NCI-H1694 treated with DMSO at 0.1 percent for 48 hours (cell line): ENCODE measurements around the gene TMEM176B.

Experiments used
- DNase-seq: peaks from one replicate; lab custom pipeline; 2025; lab: John Stamatoyannopoulos, UW

The TMEM176B gene

DNA sequence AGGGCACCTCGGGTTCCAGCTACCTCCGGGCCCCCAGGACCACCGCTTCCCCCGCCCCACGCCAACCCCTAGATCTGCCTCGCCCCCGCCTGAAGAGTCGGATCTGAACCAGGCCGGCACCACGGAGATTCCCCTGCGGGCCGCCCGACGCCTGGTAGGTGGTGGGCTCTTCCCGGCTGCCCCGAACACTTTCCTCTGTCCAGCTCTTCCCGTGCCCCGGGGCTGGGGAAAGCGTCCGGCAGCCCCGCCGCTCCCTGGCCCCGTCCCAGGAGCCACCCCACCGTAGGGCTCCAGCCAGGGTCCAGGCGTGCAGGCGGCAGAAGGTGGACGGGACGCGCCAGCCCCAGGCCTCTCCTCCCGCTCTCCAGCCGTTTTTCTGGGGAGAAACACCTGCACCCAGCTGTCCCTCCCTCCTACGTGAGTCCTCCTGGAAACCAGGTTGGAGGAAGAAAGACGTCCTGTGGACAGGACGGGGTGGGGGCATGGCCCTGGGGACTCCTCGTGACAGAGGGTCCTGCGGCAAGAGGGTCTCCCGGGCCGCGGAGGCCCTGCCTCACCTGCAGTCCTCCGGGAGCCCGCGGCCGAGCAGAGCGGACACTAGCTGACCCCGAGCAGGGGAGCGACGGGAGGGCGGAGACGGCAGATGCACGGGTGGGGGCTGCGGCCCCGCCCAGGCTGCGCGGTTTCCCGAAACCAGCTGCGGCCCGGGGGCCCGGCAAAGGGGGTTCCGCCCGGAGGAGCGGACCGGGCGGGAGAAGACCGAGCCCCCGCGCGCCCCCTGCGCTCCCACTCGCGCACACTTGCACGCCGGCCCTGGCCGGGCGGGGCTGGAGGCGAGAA, at the start of gene TMEM176B:
TMEM176B (minus strand) TSS at position 624 of the 840 bp plus-strand sequence. CDS start 3,795 bp downstream, outside the sequence.
- DNase-seq = no peak

- DNase-seq = no peak
These were observed 49.1 kb upstream of the TMEM176B start for GRCh38 chr7:150849204-150849775.

GRCh38 chr7:150848561-150849115, 48.5 kb upstream of the TMEM176B start:
- DNase-seq = no peak

GRCh38 chr7:150848111-150848510, 47.9 kb upstream of the TMEM176B start:
- DNase-seq = no peak

GRCh38 chr7:150847536-150847935, 47.4 kb upstream of the TMEM176B start:
- no peak for DNase-seq

DNA sequence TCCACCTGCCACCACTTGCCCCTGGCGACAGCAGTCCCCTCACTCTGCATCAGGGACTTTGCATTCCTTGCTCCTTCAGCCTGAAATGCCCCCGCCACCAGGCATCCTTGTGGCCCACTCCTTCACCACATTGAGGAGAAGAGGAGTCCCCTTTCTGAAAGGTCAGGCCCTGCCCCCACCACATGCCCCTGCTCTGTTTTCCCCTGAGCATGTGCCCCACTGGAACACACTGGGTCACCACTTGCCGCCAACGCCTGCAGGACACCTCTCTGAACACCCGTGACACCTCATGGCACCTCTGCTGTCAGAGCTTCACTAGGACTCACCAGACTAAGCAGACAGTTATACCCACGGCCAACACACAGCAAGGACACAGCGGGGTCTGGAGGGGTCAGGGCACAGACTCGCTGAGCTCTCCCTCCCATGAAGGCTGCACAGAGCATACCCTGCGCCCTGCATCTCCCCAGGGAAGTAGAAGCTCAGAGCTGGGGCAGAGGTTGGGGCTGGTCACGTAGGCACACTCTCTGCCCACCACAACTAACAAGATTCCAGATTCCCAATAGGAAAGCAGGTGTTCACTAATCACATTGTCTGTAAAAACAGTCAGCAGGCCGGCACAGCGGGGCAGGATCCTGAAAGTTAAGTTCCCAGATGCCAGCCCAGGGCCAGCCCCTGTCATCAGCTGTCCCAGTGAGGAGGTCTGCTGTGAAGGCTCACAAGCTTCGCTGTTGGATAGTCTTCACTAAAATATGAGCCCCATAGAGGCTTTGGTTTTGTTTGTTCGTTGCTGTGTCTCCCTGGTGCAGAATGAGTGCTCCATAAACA, 46.3 kb upstream of the TMEM176B start:
- no peak for DNase-seq

GRCh38 chr7:150845421-150845861, 45.3 kb upstream of the TMEM176B start:
- DNase-seq = no peak

DNA sequence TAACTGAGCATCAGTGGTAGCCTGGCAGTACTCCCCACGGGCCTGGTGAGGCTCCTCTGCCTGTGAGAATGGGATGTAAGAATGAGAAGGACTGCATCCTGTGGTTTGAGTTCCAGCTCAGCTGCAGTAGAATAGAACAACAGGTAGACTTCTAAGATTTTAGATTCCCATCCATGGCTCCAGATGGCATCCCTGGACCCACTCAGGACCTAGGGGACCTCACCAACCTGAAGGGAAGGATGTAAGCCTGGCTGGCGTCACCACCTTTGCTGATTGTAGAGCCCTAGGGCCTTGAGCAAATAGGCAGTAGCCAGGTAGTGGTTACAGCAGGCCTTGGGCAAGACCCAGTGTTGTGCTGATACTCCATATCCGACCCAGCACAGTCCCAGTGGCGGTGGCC, 42.6 kb upstream of the TMEM176B start:
- DNase-seq = no peak

DNA sequence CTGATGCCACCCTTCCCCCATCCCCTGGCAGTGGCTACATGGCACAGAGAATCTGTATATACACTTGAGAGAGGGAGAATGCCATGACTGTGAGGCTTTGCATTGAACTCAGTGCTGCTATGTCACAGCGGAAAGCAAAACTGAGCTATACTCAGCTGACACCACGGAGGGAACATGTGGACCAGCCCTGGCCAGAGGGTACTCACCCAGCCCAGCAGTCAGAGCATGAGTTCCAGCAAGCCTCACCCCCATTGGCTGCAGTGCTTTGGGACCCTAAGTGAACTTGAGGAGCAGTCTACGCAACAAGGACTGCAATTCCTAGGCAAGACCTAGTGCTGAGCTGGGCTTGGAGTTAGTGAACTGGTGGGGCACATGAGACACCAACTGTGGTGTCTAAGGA, 41.9 kb upstream of the TMEM176B start:
- DNase-seq = no peak

GRCh38 chr7:150838965-150839650, 38.9 kb upstream of the TMEM176B start:
- DNase-seq = no peak

DNA sequence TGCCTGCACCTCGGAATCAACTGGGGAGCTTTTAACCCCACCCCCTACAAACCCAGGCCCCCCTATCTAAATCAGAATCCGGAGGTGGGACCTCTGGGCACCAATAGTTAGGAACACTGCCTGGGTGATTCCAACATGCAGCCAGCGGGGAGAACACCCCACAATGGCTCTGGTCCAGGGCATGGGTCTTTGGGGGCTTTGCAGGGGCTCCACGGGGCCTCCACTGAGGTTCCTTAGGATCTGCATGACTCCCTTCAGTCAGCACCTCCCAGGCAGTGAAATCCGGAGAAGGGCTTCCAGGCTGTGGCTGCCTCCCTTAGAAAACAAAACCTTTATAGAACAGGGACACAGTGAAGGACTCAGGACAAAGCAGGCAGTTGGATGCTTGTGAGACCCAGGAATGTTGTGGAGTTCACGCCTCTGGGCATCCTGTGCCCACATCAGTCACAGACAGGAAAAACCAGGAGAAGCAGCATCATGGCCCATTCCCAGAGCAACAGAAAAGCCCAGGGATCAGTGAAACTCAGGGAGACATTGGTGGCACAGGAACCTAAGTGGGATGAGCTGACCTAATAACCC, 35.6 kb upstream of the TMEM176B start:
- DNase-seq = no peak

GRCh38 chr7:150835019-150835418, 34.9 kb upstream of the TMEM176B start:
- DNase-seq = no peak

DNA sequence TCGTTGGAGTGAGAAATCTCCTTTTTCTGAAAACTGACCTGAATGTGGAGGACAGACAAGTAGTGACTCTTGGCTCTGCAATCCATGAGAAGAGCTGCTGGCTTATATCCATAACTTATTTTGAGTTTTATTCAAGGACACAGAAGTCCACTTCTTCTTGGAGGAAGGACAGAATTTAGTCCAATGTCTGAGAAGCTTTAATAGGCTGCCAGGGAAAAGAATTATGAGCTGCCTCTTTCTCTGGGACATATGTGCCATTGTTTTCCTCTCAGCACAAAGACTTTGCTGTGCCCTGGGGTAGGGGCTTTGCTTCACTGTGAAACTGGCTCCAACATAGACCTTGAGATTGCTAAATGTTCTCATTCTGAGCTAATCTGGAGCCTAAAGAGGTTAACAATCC, 31.7 kb upstream of the TMEM176B start:
- DNase-seq = no peak

GRCh38 chr7:150830937-150831336, 30.8 kb upstream of the TMEM176B start:
- no peak for DNase-seq

- no peak for DNase-seq
These were observed 29.3 kb upstream of the TMEM176B start for GRCh38 chr7:150829426-150829825.

- no peak for DNase-seq
These were observed 28.2 kb upstream of the TMEM176B start for GRCh38 chr7:150828384-150828783.

DNA sequence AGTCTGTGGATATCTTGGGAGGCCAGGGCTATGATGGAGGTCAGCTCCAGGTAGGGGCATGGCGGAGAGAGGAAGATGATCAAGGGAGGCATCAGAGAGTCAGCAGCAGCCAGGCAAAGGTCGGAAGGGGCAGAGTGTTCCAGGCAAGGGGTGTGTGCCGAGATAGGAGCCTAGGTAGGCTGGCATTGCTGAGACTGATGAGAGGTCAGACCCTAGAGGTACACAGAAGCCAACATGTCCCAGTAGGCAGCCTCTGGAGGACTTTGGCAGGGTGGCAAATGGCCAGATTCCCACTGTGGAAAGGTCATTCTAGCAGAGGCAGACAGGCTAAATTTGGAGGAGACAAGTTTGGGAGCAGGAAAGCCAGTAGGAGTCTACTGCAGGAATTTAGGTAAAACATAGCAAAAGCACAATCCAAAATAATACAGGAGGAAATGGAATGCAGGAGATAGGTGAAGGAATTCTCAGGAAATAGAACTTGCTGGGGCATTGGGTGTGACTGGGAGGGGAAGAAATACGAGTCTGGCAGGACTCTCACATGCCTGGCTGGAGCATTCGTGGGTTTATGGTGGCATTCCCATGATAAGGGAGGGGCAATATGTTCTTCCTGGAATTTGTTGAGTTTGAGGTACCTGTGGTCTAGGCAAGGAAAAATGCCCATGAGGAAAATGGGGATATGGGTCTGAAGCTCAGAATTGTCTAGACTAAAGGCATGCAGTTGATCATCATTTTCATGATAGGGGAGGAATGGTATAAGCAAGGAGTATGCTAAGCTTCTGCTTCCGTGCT, 26.1 kb upstream of the TMEM176B start:
- no peak for DNase-seq

GRCh38 chr7:150824379-150825177, 24.4 kb upstream of the TMEM176B start:
- no peak for DNase-seq

GRCh38 chr7:150823484-150824126, 23.4 kb upstream of the TMEM176B start:
- no peak for DNase-seq
